HG02852 (cell line): ENCODE results near the gene YY1.

Experiments
- ATAC-seq: cut with Tn5 transposase; IDR thresholded peaks from one replicate; pipeline ENCODE4 v1.9.1; 2021; ENCODE audit warnings: mild to moderate bottlenecking, moderate library complexity; ENCODE audit not compliant: unreplicated experiment

The YY1 gene

GRCh38 chr14:100241279-100241678 is 2.3 kb downstream of the YY1 start:
- ATAC-seq: no peak

- ATAC-seq: no peak
Observed at GRCh38 chr14:100243020-100243419, 4.1 kb downstream of the YY1 start.

GRCh38 chr14:100246809-100247428 is 8.0 kb downstream of the YY1 start:
- no peak for ATAC-seq

GRCh38 chr14:100250732-100251465 is 12.0 kb downstream of the YY1 start:
- ATAC-seq: no peak

GRCh38 chr14:100252684-100253083 is 13.7 kb downstream of the YY1 start:
- no peak for ATAC-seq

- peak; percentile 61 for ATAC-seq
Observed at GRCh38 chr14:100256339-100256895, 17.5 kb downstream of the YY1 start.

- no peak for ATAC-seq
Observed at GRCh38 chr14:100261621-100262020, 22.7 kb downstream of the YY1 start.

- ATAC-seq: no peak
Observed at GRCh38 chr14:100262545-100262944, 23.6 kb downstream of the YY1 start.

- ATAC-seq: no peak
Observed at GRCh38 chr14:100263141-100263540, 24.2 kb downstream of the YY1 start.

- ATAC-seq: no peak
Observed at GRCh38 chr14:100267990-100268389, 29.0 kb downstream of the YY1 start.

GRCh38 chr14:100268591-100269207 is 29.8 kb downstream of the YY1 start:
- ATAC-seq: no peak

- ATAC-seq: no peak
Observed at GRCh38 chr14:100271247-100271939, 32.4 kb downstream of the YY1 start.

GRCh38 chr14:100274250-100274649 is 35.3 kb downstream of the YY1 start:
- no peak for ATAC-seq

- ATAC-seq: no peak
Observed at GRCh38 chr14:100275214-100275613, 36.3 kb downstream of the YY1 start.

- no peak for ATAC-seq
Observed at GRCh38 chr14:100278702-100279101, 39.8 kb downstream of the YY1 start.

- no peak for ATAC-seq
Observed at GRCh38 chr14:100279133-100279532, 40.2 kb downstream of the YY1 start.

- no peak for ATAC-seq
Observed at GRCh38 chr14:100279563-100279962, 40.6 kb downstream of the YY1 start.

- ATAC-seq: no peak
Observed at GRCh38 chr14:100281286-100282082, 42.5 kb downstream of the YY1 start.

- ATAC-seq: no peak
Observed at GRCh38 chr14:100282083-100282350, 43.1 kb downstream of the YY1 start.

- no peak for ATAC-seq
Observed at GRCh38 chr14:100282766-100283419, 43.9 kb downstream of the YY1 start.
